H9 (cell line): ENCODE results near the gene SPDEF. TPM values are rescaled to one million over a fixed set of nuclear protein-coding genes. Genes with fewer than 3 reads are reported as not detected.
A peak's percentile ranks its signal among the peaks of the same experiment; 100 is the strongest.

Source experiments
- DNase-seq: peaks from one replicate; pipeline ENCODE4 v3.0.0-alpha.2; 2017
- H2AFZ ChIP-seq: one replicate; pipeline ENCODE4 v1.6.1; 2013; ENCODE audit warnings: mild to moderate bottlenecking, low read length, control low read depth, moderate library complexity
- H2AK5ac ChIP-seq: 2 replicates; pipeline ENCODE4 v1.6.1; 2013; ENCODE audit warnings: low read length, control low read depth, mixed read lengths; ENCODE audit not compliant: insufficient read length
- H2BK120ac ChIP-seq: one replicate; pipeline ENCODE4 v1.6.1; 2013; ENCODE audit warnings: low read depth, mild to moderate bottlenecking, low read length, control low read depth, inconsistent platforms; ENCODE audit not compliant: poor library complexity, severe bottlenecking
- H2BK12ac ChIP-seq: 2 replicates; pipeline ENCODE4 v1.6.1; 2013; ENCODE audit warnings: low read length, control low read depth, mixed read lengths, low read depth; ENCODE audit not compliant: insufficient read length
- H2BK15ac ChIP-seq: 2 replicates; pipeline ENCODE4 v1.6.1; 2013; ENCODE audit warnings: low read depth, low read length, control low read depth
- H2BK20ac ChIP-seq: one replicate; pipeline ENCODE4 v1.6.1; 2013; ENCODE audit warnings: low read depth, mild to moderate bottlenecking, low read length, control low read depth, inconsistent platforms; ENCODE audit not compliant: poor library complexity, severe bottlenecking
- H2BK5ac ChIP-seq: 2 replicates; pipeline ENCODE4 v1.6.1; 2013; ENCODE audit warnings: low read length, control low read depth, mixed read lengths; ENCODE audit not compliant: insufficient read length
- H3K14ac ChIP-seq: 2 replicates; pipeline ENCODE4 v1.6.1; 2013; ENCODE audit warnings: low read length, control low read depth; ENCODE audit not compliant: insufficient read depth
- H3K18ac ChIP-seq: 2 replicates; pipeline ENCODE4 v1.6.1; 2013; ENCODE audit warnings: low read depth, mild to moderate bottlenecking, mixed read lengths, low read length, control low read depth; ENCODE audit not compliant: insufficient read length
- H3K23ac ChIP-seq: 2 replicates; pipeline ENCODE4 v1.6.1; 2013; ENCODE audit warnings: low read length, control low read depth, mixed read lengths, low read depth; ENCODE audit not compliant: insufficient read length
- H3K23me2 ChIP-seq: 2 replicates; pipeline ENCODE4 v1.6.1; 2013; ENCODE audit warnings: low read depth, mild to moderate bottlenecking, mixed read lengths, low read length, control low read depth; ENCODE audit not compliant: insufficient read length, poor library complexity, severe bottlenecking
- H3K27ac ChIP-seq: 2 replicates; pipeline ENCODE4 v1.5.1; 2013; ENCODE audit warnings: low read length, control low read depth, mixed read lengths, low read depth; ENCODE audit not compliant: insufficient read length
- H3K27me3 ChIP-seq: 2 replicates; pipeline ENCODE4 v1.6.1; 2013; ENCODE audit warnings: low read length, control low read depth, inconsistent platforms; ENCODE audit not compliant: insufficient read depth
- H3K4ac ChIP-seq: 2 replicates; pipeline ENCODE4 v1.6.1; 2013; ENCODE audit warnings: low read depth, mild to moderate bottlenecking, control low read depth, inconsistent platforms, low read length, moderate library complexity
- H3K4me1 ChIP-seq: 2 replicates; pipeline ENCODE4 v1.6.1; 2013; ENCODE audit warnings: low read length, control low read depth, inconsistent platforms; ENCODE audit not compliant: insufficient read depth
- H3K4me2 ChIP-seq: 2 replicates; pipeline ENCODE4 v1.6.1; 2013; ENCODE audit warnings: low read length, control low read depth, mixed read lengths; ENCODE audit not compliant: insufficient read length, insufficient read depth
- H3K56ac ChIP-seq: 2 replicates; pipeline ENCODE4 v1.6.1; 2013; ENCODE audit warnings: low read depth, mild to moderate bottlenecking, mixed read lengths, low read length, control low read depth; ENCODE audit not compliant: insufficient read length
- H3K79me1 ChIP-seq: 2 replicates; pipeline ENCODE4 v1.6.1; 2013; ENCODE audit warnings: low read depth, mild to moderate bottlenecking, moderate library complexity, low read length, control low read depth, inconsistent platforms; ENCODE audit not compliant: insufficient read depth, poor library complexity, severe bottlenecking
- H3K79me2 ChIP-seq: 2 replicates; pipeline ENCODE4 v1.6.1; 2013; ENCODE audit warnings: low read length, control low read depth, inconsistent platforms; ENCODE audit not compliant: insufficient read depth
- H3K9ac ChIP-seq: 2 replicates; pipeline ENCODE4 v1.6.1; 2013; ENCODE audit warnings: low read length, control low read depth, mixed read lengths; ENCODE audit not compliant: insufficient read length; ENCODE audit errors: extremely low read depth
- H3K9me3 ChIP-seq: one replicate; pipeline ENCODE4 v1.6.1; 2013; ENCODE audit warnings: low read depth, low read length, inconsistent platforms; ENCODE audit not compliant: control insufficient read depth
- H3T11ph ChIP-seq: one replicate; pipeline ENCODE4 v1.6.1; 2013; ENCODE audit warnings: mild to moderate bottlenecking, low read length, control low read depth, inconsistent platforms
- H4K20me1 ChIP-seq: one replicate; pipeline ENCODE4 v1.6.1; 2013; ENCODE audit not compliant: control insufficient read depth, insufficient read length, insufficient read depth
- H4K5ac ChIP-seq: 2 replicates; pipeline ENCODE4 v1.6.1; 2013; ENCODE audit warnings: low read depth, mild to moderate bottlenecking, mixed read lengths, low read length, control low read depth; ENCODE audit not compliant: insufficient read length
- H4K8ac ChIP-seq: replicated peaks from 2 replicates; pipeline ENCODE4 v1.6.1; 2013; ENCODE audit warnings: low read length, control low read depth, mixed read lengths, low read depth; ENCODE audit not compliant: insufficient read length
- H4K91ac ChIP-seq: 2 replicates; pipeline ENCODE4 v1.6.1; 2013; ENCODE audit warnings: low read depth, mild to moderate bottlenecking, moderate library complexity, mixed read lengths, low read length, control low read depth; ENCODE audit not compliant: insufficient read length
- H3K27ac Mint-ChIP-seq, 3 experiments: 2 replicates in 2 of 3; 3 replicates in 1 of 3; pipeline ENCODE4 v1.8.0; 2020 to 2021; ENCODE audit warnings: mixed read lengths in 3 of 3, mild to moderate bottlenecking in 1 of 3, moderate library complexity in 1 of 3
- H3K27me3 Mint-ChIP-seq: 2 replicates; pipeline ENCODE4 v1.8.0; 2021; ENCODE audit warnings: low read depth, mild to moderate bottlenecking, moderate library complexity, mixed read lengths
- H3K36me3 Mint-ChIP-seq, 3 experiments: 2 replicates in 2 of 3; 3 replicates in 1 of 3; pipeline ENCODE4 v1.8.0; 2020 to 2021; ENCODE audit warnings: low read depth in 3 of 3, mixed read lengths in 3 of 3; ENCODE audit not compliant: insufficient read depth in 1 of 3
- H3K4me1 Mint-ChIP-seq, 2 experiments: 2 replicates each; pipeline ENCODE4 v1.8.0; 2020; ENCODE audit warnings: mixed read lengths in 2 of 2
- H3K4me3 Mint-ChIP-seq, 2 experiments: 2 replicates in 1 of 2; 3 replicates in 1 of 2; pipeline ENCODE4 v1.8.0; 2020 to 2021; ENCODE audit warnings: mild to moderate bottlenecking in 2 of 2, mixed read lengths in 2 of 2, moderate library complexity in 1 of 2
- H3K9me3 Mint-ChIP-seq, 2 experiments: 2 replicates in 1 of 2; 3 replicates in 1 of 2; pipeline ENCODE4 v1.8.0; 2020; ENCODE audit warnings: mild to moderate bottlenecking in 2 of 2, mixed read lengths in 2 of 2, moderate library complexity in 1 of 2
- CTCF ChIP-seq: fragments of 200-600 bp; sonication (generic); conservative IDR thresholded peaks from 3 replicates; pipeline ENCODE4 v1.8.0; 2021; ENCODE audit warnings: antibody characterized with exemption, mild to moderate bottlenecking
- WGBS: extraction: QIAGEN DNeasy Blood & Tissue Kit; methylation state at CpG from one replicate; pipeline ENCODE4 v1.1.7; 2013; ENCODE audit warnings: missing lambda C conversion rate, low lambda C conversion rate, mixed read lengths; ENCODE audit not compliant: insufficient read length; ENCODE audit errors: extremely low coverage; 5-methylcytosine and 5-hydroxymethylcytosine counted together
- total RNA-seq: library from RNA; stranded (reverse); gene quantifications from 2 replicates; pipeline ENCODE4 v1.2.1, GENCODE V29; 2021

Gene SPDEF
- total RNA-seq, 1 experiment from 2014 or later, result 0.15 TPM

DNA sequence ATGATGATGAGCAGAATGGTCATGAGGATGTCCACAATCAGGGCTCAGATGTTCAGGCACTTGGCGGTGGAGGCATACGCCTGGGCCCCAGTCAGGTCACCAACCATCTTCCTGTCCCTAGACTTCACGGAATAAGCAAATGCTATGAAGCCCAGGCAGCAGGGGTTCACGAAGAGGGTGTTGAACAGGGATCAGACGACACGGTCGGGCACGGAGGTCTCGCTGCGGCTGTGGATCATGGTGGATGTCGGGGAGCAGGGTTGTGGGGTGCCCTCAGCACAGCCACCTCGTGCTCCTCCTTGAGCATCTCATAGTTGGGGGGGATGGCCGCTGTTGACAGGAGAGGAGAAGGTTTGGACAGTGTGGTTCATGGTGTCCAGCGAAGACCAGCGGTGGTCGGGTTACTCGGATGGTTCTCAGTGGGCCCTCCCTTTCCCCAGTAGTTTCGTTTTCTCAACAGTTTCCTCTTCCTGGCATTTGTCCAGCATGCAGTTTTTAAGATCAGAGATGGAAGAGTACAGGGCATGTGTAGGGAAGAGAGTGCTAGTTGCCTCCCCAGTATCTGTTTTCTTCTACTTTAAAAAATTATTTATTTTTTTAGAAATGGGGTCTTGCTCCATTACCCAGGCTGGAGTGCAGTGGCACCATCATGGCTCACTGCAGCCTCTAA is 20.3 kb upstream of the SPDEF start:
- no peaks in the 10 kb centered on the region for H3K27me3 ChIP-seq
- H3K9ac ChIP-seq, result no peak overlapping the region
- no peak overlapping the region for H2AFZ ChIP-seq
- no peak overlapping the region for H3K4ac ChIP-seq
- H4K5ac ChIP-seq, result no peak overlapping the region
- DNase-seq, result no peak
- no CpG with 5 or more reads among the region's 18 CpGs for WGBS
- Mint-ChIP-seq H3K9me3 (no peaks in the 10 kb centered on the region; a peak in 1 of 5 replicates), H3K4me3 (no peak overlapping the region), H3K27me3 (no peaks in the 10 kb centered on the region; the same call in none of the 2 replicates), H3K4me1 (peaks cover 30 to 39% of the 10 kb centered on the region in 2 experiments), H3K27ac (peak overlapping the region; percentile 8 to 85 (median 36); a peak in 6 of 7 replicates), H3K36me3 (peaks cover 0 to 4% (median 0%) of the 10 kb centered on the region in 3 experiments; a peak in 2 of 7 replicates)
- H3K4me2 ChIP-seq, result no peak overlapping the region
- H2BK120ac ChIP-seq, result no peak overlapping the region
- no peak overlapping the region for H3K18ac ChIP-seq
- H4K20me1 ChIP-seq, result no peaks in the 10 kb centered on the region
- H3K27ac ChIP-seq, result no peak overlapping the region
- H3K23ac ChIP-seq, result no peak overlapping the region
- no peak overlapping the region for H2AK5ac ChIP-seq
- no peak overlapping the region for H4K91ac ChIP-seq
- no peak overlapping the region for H2BK15ac ChIP-seq
- no peaks in the 10 kb centered on the region for H3K23me2 ChIP-seq
- no peak overlapping the region for H3K56ac ChIP-seq
- H3K4me1 ChIP-seq, result no peaks in the 10 kb centered on the region; the same call in 1 of the 2 replicates
- TF ChIP-seq CTCF, result no peak
- no peak overlapping the region for H2BK12ac ChIP-seq
- H3K79me2 ChIP-seq, result no peaks in the 10 kb centered on the region
- no peaks in the 10 kb centered on the region for H3K9me3 ChIP-seq
- no peak overlapping the region for H3T11ph ChIP-seq
- no peak overlapping the region for H2BK20ac ChIP-seq
- no peak overlapping the region for H2BK5ac ChIP-seq
- H3K79me1 ChIP-seq, result no peaks in the 10 kb centered on the region
- H4K8ac ChIP-seq, result no peak overlapping the region
- no peak overlapping the region for H3K14ac ChIP-seq
